ENCODE results near the gene KIF6. TPM values are rescaled to one million over a fixed set of nuclear protein-coding genes. Genes with fewer than 3 reads are reported as not detected.

The KIF6 gene
- total and polyA plus RNA-seq, 4 donors = 1.1 to 7.8 (median 4.5) TPM

GRCh38 chr6:39314273-39314795 is 410.9 kb downstream of the KIF6 start, which contains the start of gene KCNK17:
Gene KCNK17, minus strand, starts transcription at chr6:39314419. Its CDS starts 99 bp downstream, at chr6:39314320.
- H3K36me3 ChIP-seq (ENCODE audit: control insufficient read depth in 4 of 4, insufficient read depth in 4 of 4, low read length in 4 of 4) = no peaks in the 10 kb centered on the region
- H3K27me3 ChIP-seq (ENCODE audit: control insufficient read depth in 3 of 3, insufficient read depth in 3 of 3, low read length in 2 of 3) = peaks cover 0 to 33% (median 3%) of the 10 kb centered on the region in 3 donors
- peak within 1 kb of the TSS; percentile 40 for H3K4me3 ChIP-seq
- H3K9me3 ChIP-seq (ENCODE audit: control insufficient read depth in 4 of 4, insufficient read depth in 3 of 4, low read length in 3 of 4) = peaks cover 0 to 5% (median 0%) of the 10 kb centered on the region in 4 donors
- WGBS, 2 donors = 4 to 13% methylated on average over 24 to 27 of the region's 28 CpGs
- no peak for TF ChIP-seq CTCF (IDR thresholded peaks at IDR 0.05; ENCODE audit: control extremely low read depth, extremely low read depth)
- H3K9ac ChIP-seq (ENCODE audit: insufficient read depth in 1 of 2, low read length in 2 of 2) = no peak within 1 kb of the TSS
- peak in 1 of 3 donors; percentile 24 for DNase-seq
- H3K4me1 ChIP-seq (ENCODE audit: control insufficient read depth in 5 of 5, insufficient read depth in 5 of 5, low read length in 5 of 5) = peaks cover 0 to 19% (median 0%) of the 10 kb centered on the region in 5 donors
- ATAC-seq (ENCODE audit: insufficient read depth, low FRiP score) = no peak
- H3K27ac ChIP-seq (ENCODE audit: low read depth in 1 of 2, low read length in 1 of 2) = no peak within 1 kb of the TSS

DNA sequence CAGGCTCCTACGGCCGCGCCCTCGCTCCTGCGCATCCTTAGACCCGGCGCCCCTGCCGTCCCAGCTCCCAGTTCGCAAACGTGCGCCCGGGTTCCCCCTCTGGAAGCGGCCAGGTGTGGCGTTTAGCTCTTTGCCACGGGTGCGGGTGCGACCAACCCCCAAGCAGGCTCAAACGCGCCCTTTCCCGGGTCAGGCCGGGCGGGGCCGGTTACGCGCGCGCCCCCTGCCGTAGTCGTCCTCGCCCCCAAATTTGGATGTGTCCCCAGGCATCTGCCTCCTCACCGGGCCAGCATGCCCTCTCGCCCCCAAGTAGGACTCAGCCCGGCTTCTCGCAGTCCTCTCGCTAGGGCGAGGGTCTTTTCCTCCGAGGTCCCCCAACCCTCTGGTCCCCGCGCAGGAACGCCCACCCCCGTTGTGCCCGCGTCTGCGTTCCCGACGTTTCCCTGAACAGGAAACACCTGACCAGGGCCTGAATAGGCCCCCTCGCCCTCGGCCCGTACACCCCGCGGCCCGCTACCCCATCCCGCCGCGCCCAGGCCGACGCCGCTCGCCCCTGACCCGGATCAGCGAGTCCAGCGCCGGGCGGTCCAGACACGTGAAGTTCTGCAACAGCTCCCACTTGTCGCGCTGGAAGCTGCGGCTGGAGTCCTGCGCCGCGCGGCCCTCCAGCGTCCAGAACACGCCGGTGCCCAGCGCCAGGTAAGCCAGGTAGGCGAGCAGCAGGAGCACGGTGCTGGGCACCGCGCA is 411.5 kb downstream of the KIF6 start:
- H3K9me3 ChIP-seq (ENCODE audit: control insufficient read depth in 4 of 4, insufficient read depth in 3 of 4, low read length in 3 of 4) = peaks cover 0 to 5% (median 0%) of the 10 kb centered on the region in 4 donors
- DNase-seq (peak in 1 of 3 donors; percentile 10), ATAC-seq (ENCODE audit: insufficient read depth, low FRiP score) (no peak)
- peaks cover 0 to 19% (median 0%) of the 10 kb centered on the region in 5 donors for H3K4me1 ChIP-seq (ENCODE audit: control insufficient read depth in 5 of 5, insufficient read depth in 5 of 5, low read length in 5 of 5)
- no peak for TF ChIP-seq CTCF (IDR thresholded peaks at IDR 0.05; ENCODE audit: control extremely low read depth, extremely low read depth)
- peaks cover 0 to 1% (median 0%) of the 10 kb centered on the region in 4 donors for H3K36me3 ChIP-seq (ENCODE audit: control insufficient read depth in 4 of 4, insufficient read depth in 4 of 4, low read length in 4 of 4)
- WGBS, 2 donors = 1 to 2% methylated on average over 76 to 80 of the region's 80 CpGs
- no peak overlapping the region for H3K9ac ChIP-seq (ENCODE audit: insufficient read depth in 1 of 2, low read length in 2 of 2)
- peaks cover 0 to 33% (median 3%) of the 10 kb centered on the region in 3 donors for H3K27me3 ChIP-seq (ENCODE audit: control insufficient read depth in 3 of 3, insufficient read depth in 3 of 3, low read length in 2 of 3)
- no peak overlapping the region for H3K27ac ChIP-seq (ENCODE audit: low read depth in 1 of 2, low read length in 1 of 2)
- H3K4me3 ChIP-seq = peak overlapping the region; percentile 40

DNA sequence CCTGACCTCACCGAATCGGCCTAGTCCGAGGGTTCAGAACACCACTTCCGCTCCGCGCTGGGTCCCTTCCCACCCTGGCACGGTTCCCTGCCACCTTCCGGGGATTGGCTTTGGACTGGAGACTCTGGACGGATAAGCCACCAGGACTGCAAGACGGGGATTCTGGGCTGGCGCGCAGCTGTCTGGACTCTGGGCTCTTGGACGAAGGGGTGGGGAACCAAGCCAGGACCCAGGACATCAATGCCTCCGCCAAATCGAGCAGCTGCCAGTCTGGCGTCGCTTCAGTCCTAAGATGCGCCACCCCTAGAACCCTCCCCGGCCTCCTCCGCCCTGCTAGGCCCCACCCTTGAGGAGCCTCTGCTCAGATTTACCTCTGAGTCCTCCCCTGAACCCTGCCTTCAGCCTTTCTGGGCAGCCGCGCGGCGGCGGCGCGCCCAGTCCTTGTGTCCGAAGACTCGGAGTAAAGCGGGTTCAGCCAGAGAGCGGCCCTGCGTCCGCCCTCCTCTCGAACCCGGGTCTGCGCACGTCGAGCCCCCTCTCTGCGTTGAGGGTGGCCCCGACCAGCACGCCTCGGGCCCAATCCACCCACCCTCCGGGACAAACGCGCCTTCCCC is 412.2 kb downstream of the KIF6 start:
- Histone ChIP-seq H3K27ac (ENCODE audit: low read depth in 1 of 2, low read length in 1 of 2) (no peak overlapping the region), H3K4me3 (no peak overlapping the region), H3K9me3 (ENCODE audit: control insufficient read depth in 4 of 4, insufficient read depth in 3 of 4, low read length in 3 of 4) (peaks cover 0 to 5% (median 0%) of the 10 kb centered on the region in 4 donors), H3K9ac (ENCODE audit: insufficient read depth in 1 of 2, low read length in 2 of 2) (no peak overlapping the region), H3K27me3 (ENCODE audit: control insufficient read depth in 3 of 3, insufficient read depth in 3 of 3, low read length in 2 of 3) (peaks cover 0 to 33% (median 3%) of the 10 kb centered on the region in 3 donors), H3K36me3 (ENCODE audit: control insufficient read depth in 4 of 4, insufficient read depth in 4 of 4, low read length in 4 of 4) (peaks cover 0 to 3% (median 0%) of the 10 kb centered on the region in 4 donors), H3K4me1 (ENCODE audit: control insufficient read depth in 5 of 5, insufficient read depth in 5 of 5, low read length in 5 of 5) (peaks cover 0 to 19% (median 0%) of the 10 kb centered on the region in 5 donors)
- 15 to 21% methylated on average over 34 to 45 of the region's 45 CpGs for WGBS, 2 donors
- TF ChIP-seq CTCF (IDR thresholded peaks at IDR 0.05; ENCODE audit: control extremely low read depth, extremely low read depth) = no peak
- ATAC-seq (ENCODE audit: insufficient read depth, low FRiP score) (no peak), DNase-seq (peak; percentile 33 to 46 (median 38))

Data from lung (tissue), 12 donors.